VCaP (cell line): ENCODE results near the gene DNAJC1.

Experiments used
- H3K27ac ChIP-seq: fragments of 450-650 bp; 2 replicates; pipeline ENCODE4 v1.5.1; 2017
- TF ChIP-seq, protein P1 (sequence below): fragments of 450-650 bp; conservative IDR thresholded peaks from 2 replicates; pipeline ENCODE4 v1.5.1; 2017; ENCODE audit warnings: mild to moderate bottlenecking, moderate library complexity

DNAJC1 gene

DNA sequence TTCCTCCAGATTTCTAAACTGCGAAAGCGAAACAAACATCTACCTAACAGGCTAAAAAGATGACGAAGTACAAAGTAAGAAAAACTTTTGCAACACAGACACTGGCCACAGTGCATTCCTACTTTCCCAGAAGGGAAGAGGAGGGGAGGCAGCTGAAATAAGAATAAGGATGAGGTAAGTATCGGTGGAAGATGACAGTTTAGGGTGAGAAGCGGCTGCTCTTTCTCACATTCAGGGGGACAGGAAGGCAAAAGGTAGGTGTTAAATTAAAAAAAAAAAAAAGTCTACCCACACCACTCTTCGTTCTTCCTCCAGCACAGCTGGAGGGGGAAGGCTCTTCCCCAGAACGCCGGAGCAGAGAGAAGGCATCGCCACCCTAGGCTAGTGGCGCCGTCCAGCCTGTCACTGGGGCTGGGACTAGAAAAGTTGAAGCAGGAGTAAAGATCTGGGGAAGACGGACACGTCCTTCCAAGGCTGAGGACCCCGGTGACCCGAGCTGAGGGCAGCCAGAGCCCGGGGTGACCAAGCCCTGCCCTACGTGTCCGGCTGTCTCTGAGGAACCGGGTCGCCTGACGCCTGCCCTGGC is 846 bp downstream of the DNAJC1 start:
- TF ChIP-seq, protein P1, sequence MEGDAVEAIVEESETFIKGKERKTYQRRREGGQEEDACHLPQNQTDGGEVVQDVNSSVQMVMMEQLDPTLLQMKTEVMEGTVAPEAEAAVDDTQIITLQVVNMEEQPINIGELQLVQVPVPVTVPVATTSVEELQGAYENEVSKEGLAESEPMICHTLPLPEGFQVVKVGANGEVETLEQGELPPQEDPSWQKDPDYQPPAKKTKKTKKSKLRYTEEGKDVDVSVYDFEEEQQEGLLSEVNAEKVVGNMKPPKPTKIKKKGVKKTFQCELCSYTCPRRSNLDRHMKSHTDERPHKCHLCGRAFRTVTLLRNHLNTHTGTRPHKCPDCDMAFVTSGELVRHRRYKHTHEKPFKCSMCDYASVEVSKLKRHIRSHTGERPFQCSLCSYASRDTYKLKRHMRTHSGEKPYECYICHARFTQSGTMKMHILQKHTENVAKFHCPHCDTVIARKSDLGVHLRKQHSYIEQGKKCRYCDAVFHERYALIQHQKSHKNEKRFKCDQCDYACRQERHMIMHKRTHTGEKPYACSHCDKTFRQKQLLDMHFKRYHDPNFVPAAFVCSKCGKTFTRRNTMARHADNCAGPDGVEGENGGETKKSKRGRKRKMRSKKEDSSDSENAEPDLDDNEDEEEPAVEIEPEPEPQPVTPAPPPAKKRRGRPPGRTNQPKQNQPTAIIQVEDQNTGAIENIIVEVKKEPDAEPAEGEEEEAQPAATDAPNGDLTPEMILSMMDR, result no peak
- H3K27ac ChIP-seq, result peak overlapping the region; percentile 79

DNA sequence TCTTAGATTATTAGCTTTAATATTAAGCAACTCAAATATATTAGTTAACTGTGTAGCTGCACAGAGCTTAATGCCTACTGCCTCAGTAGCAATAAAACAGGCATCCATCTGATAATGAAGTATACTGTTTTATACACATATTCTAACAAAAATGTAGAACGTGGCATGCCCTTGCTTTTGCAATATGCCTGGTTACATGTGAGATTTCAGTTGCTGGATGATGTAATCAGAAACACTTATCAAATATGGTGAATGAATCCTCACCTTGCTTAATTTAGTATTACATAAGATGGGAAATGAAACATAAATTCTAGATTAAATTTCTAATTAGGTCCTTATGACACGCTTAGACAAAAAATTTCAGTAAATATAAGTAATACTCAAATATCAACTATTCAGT is 8.0 kb downstream of the DNAJC1 start:
- H3K27ac ChIP-seq, result no peak overlapping the region

DNA sequence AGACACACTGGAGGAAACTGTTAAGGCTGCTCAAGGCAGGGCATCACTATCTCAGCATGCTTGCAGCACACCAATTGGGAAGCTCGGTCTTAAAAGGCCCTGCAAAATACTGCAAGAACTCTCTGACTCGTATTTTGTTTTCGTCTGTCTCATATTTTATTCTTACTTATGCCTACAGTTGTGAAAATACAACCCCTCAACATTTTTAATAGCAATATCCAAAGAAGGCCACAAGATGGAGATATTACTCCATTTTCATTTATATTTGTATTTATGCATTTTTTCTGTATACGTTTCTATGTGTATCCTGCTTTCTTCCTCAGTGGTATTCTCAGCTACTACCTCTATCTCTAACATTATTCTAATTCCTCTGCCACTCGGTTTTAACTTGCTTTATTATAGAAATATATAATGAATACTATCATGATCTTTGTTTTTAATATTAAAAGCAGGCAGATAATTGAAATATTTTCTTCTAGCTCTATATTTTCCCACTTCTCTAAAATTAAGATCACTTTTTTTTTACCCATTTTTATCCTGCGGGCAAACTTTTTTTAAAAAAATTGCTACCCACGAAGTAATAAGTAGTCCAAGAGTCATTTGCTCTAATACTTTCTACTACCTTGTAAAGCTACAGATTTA is 10.0 kb downstream of the DNAJC1 start:
- TF ChIP-seq, protein P1, result peak; percentile 69
- no peak overlapping the region for H3K27ac ChIP-seq

More for the DNA sequence above, 8.0 kb downstream of the DNAJC1 start:
- TF ChIP-seq, protein P1, result no peak

DNA sequence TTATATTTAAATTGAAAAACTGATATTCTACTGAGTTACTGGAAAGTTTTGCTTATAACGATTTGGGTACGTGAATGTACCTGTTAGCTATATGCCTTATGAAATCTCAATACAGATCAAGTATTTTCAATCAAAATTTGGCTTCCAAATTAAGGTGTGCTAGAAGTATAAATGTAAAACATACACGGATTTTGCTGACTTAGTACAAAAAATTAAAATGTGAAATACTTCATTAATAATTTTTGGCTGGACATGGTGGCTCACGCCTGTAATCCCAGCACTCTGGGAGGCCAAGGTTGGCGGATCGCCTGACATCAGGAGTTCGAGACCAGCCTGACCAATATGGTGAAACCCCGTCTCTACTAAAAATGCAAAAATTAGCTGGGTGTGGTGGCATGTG is 11.7 kb downstream of the DNAJC1 start:
- TF ChIP-seq, protein P1, result no peak
- H3K27ac ChIP-seq, result no peak overlapping the region

DNA sequence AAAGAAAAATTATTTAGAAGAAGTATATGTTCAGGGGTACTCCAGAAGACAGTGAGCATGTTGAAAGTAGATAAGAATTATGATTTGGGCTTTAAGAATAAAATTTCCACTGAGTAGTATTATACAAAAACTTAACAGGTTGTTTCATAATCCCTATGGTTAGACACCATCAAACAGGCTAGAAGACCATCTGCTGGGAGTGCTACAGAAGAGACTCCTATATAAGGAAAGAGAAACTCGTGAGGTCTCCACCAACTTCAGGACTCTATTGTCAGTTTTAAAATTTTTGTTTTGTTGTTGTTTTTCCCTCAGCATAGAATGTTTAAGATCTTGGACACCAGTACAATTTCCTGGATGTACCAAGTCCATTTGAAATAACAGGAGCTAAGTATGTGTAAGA is 13.1 kb downstream of the DNAJC1 start:
- no peak overlapping the region for H3K27ac ChIP-seq
- TF ChIP-seq, protein P1, result no peak

DNA sequence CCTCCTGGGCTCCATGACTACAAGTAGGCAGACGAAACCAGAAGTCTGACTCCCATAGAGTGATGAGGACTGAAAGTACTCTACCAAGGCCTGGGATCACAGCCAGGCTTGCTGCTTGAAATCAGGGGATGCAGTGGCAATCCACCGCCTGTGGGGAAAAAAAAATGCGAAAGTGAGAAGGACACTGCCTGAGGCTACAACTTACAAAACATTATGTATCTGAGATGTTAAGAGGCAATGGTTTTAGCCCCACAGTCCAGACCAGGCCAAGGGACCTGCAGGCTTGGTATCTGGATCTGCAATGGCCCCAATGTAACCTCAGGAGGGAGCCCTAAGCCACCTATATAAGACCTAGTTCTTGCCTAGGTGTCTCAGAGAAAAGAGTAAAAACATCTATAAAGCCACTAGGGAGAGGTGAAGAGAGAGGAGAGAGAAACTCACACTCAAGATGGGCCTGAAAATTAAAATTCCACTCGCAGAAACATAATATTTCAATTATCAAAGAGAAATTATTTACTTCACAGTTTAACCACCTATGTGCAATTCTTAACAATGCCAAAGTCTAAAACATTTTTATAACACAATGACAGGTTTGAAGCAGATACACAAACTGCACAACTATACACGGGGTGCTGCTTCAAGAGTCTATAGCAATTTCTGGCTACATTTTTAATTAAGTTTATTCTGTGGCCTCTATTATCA is 13.9 kb downstream of the DNAJC1 start:
- H3K27ac ChIP-seq, result no peak overlapping the region
- TF ChIP-seq, protein P1, result peak; percentile 79

DNA sequence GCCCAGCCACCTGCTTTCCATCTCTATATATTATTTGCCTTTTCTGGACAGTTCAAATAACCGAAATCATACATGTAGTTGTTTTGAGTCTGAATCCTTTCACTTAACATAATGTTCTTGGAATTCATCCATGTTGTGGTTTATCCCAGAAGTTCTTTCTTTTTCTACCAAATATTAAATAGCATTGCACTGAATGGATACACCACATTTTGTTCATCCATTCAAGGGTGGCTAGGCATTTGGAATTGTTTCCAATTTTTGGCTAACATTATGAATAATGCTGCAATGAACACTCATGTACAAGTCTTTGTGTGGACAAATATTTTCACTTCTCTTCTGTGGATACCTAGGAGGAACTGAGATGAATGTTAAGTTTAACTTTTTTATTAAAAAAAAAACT is 18.0 kb downstream of the DNAJC1 start:
- H3K27ac ChIP-seq, result no peak overlapping the region
- TF ChIP-seq, protein P1, result no peak
